ENCODE measurements around the gene NTN5. TPM values are rescaled to one million over a fixed set of nuclear protein-coding genes. Genes with fewer than 3 reads are reported as not detected.

NTN5 gene
- total and polyA plus RNA-seq, 9 of the 15 experiments (the other 6 are each of a cell fraction or from before 2014, with no cell fraction given), result not detected

GRCh38 chr19:48660852-48661710, 11.7 kb downstream of the NTN5 start (continued):
- TF ChIP-seq ZNF12 (CRISPR knock-in tag; IDR thresholded peaks at IDR 0.05) (peak; percentile 32; the same call in 1 of the 2 replicates), ARNT (IDR thresholded peaks at IDR 0.05) (peak in 1 of 2 experiments; percentile 92; a peak in 1 of 4 replicates), MBD1 (CRISPR knock-in tag; IDR thresholded peaks at IDR 0.05) (peak; percentile 94), FOSL1 (tag; conservative IDR thresholded peaks at IDR 0.05) (peak; percentile 84), JUND (IDR thresholded peaks at IDR 0.05; ENCODE audit: borderline replicate concordance, low read depth, low read length) (peak; percentile 94), JUND (tag; IDR thresholded peaks at IDR 0.05; ENCODE audit: borderline replicate concordance, low read depth, low read length) (peak; percentile 92), SMAD4 (CRISPR knock-in tag; conservative IDR thresholded peaks at IDR 0.05) (peak; percentile 14; the same call in 1 of the 2 replicates), SNIP1 (IDR thresholded peaks at IDR 0.05; ENCODE audit: low read depth) (no peak), RHOXF2B (CRISPR knock-in tag; conservative IDR thresholded peaks at IDR 0.05) (no peak), JUN (IDR thresholded peaks at IDR 0.05; ENCODE audit: borderline replicate concordance, low read depth, low read length) (peak; percentile 94), JUN (CRISPR knock-in tag; IDR thresholded peaks at IDR 0.05; ENCODE audit: borderline replicate concordance) (no peak), GTF2F1 (IDR thresholded peaks at IDR 0.05; ENCODE audit: low read depth, low read length) (peak; percentile 84; the same call in 1 of the 2 replicates), EP400 (IDR thresholded peaks at IDR 0.05) (peak; percentile 86), RBM14 (IDR thresholded peaks at IDR 0.05; ENCODE audit: borderline replicate concordance, insufficient read depth, low read depth, low read length) (no peak), CBX3 (IDR thresholded peaks at IDR 0.05; ENCODE audit: borderline replicate concordance in 1 of 2, low read length in 2 of 2) (peak in 1 of 2 experiments; percentile 68; a peak in 1 of 3 replicates), CBX1 (IDR thresholded peaks at IDR 0.05; ENCODE audit: low read depth) (no peak), ZNF592 (IDR thresholded peaks at IDR 0.05) (0 out of 2 replicates have a peak, but pooled peaks have one; percentile 34), ZNF583 (CRISPR knock-in tag; IDR thresholded peaks at IDR 0.05) (peak; percentile 64; the same call in 1 of the 2 replicates), VEZF1 (CRISPR knock-in tag; IDR thresholded peaks at IDR 0.05) (peak; percentile 36; the same call in 1 of the 2 replicates), CREB1 (IDR thresholded peaks at IDR 0.05) (peak; percentile 89), CREB1 (CRISPR knock-in tag; IDR thresholded peaks at IDR 0.05) (peak; percentile 96)
